GM12872 (cell line): Measurements from ENCODE around the gene CYP26B1.

Experiments
- TF ChIP-seq, protein P1 (sequence below): IDR thresholded peaks from 3 replicates; pipeline ENCODE4 v1.5.1; 2011; ENCODE audit warnings: low read depth, mild to moderate bottlenecking, low read length, moderate library complexity; ENCODE audit not compliant: insufficient read depth

CYP26B1 gene

GRCh38 chr2:72144274-72144631, 3.4 kb downstream of the CYP26B1 start:
- TF ChIP-seq, protein P1, sequence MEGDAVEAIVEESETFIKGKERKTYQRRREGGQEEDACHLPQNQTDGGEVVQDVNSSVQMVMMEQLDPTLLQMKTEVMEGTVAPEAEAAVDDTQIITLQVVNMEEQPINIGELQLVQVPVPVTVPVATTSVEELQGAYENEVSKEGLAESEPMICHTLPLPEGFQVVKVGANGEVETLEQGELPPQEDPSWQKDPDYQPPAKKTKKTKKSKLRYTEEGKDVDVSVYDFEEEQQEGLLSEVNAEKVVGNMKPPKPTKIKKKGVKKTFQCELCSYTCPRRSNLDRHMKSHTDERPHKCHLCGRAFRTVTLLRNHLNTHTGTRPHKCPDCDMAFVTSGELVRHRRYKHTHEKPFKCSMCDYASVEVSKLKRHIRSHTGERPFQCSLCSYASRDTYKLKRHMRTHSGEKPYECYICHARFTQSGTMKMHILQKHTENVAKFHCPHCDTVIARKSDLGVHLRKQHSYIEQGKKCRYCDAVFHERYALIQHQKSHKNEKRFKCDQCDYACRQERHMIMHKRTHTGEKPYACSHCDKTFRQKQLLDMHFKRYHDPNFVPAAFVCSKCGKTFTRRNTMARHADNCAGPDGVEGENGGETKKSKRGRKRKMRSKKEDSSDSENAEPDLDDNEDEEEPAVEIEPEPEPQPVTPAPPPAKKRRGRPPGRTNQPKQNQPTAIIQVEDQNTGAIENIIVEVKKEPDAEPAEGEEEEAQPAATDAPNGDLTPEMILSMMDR: no peak

- TF ChIP-seq, protein P1: no peak
These were observed 4.0 kb downstream of the CYP26B1 start for GRCh38 chr2:72143441-72144273.

- TF ChIP-seq, protein P1: no peak
These were observed 4.9 kb downstream of the CYP26B1 start for GRCh38 chr2:72142570-72143440.

DNA sequence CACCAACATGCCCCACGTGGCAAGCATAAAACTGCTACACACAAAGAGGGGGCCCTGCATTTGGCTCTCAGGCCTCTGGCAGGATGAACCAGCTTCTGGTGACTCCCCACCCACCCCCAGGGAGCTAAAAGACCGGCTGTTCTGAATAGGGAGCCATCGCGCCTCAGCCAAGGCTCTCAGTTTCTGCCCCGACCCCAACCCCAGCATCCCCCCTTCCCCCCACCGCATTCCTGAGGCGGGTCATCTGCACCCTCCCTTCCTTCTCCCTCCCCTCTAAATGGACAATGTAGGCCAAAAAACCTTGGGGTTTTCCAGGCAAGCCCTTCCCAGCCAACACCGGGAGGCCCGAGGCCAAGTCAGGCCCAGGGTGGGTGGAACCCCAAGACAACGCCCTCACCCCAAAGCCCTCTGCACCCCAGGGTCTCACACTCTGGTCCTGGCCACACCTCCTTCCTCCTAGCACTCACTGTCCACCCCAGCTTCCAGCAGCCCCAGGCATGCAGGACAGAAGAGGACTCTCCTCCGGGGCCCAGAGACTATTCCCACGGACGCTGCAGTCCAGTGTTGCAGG, 5.7 kb downstream of the CYP26B1 start:
- TF ChIP-seq, protein P1: no peak

DNA sequence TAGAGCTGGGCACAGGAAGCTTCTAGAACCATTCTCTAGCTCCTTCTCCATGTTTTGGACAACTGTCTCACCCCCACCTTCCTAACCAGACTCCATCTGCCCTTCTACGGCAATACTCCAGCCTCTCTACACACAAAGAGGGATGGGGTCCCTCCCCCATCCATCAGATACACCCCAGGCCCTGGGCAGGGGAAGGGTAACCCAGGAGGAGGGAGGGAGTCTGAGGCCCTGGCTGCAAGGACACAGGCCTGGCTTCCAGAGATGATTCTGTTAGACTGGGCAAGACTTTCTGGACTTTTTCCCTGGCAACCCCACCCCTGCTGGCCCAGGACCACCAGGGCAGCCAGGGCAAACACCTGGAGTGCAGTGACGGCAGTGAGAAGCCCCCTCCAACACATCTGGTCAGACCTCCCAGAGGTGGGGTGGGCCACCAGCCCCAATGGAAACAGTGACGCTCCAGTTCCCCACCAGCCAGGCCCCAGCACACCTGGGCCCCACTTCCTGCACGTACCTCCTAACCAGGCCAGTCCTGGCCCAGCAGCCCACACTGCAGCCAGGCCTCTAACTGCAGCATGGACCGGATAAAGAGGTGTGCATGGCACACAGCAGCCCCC, 6.5 kb downstream of the CYP26B1 start:
- TF ChIP-seq, protein P1: no peak

DNA sequence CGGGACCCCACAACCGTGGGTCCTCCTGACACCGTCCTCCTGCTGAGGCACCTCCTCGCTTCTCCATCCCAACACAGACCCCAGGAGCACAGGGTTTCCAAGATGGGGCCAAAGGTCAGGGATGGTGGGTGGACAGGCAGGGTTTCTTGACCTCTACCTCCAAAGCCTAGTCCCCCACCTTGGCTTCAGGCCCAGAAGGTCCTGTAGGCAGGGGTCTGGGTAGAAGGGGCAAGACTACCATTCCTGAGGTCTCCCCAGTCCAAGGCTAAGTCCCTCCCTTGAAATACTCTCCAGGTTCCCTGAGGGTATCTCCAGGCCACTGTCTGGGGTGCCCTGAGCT, 7.1 kb downstream of the CYP26B1 start:
- TF ChIP-seq, protein P1: no peak
